ENCODE results near the gene SP9.
"Not testable (repeated sequence)": the region's sequence is repeated elsewhere in the genome, so short reads cannot be mapped to it uniquely, and the experiment has no call there.

The SP9 gene

GRCh38 chr2:174342686-174343342 lies 8.1 kb downstream of the SP9 start:
- DNase-seq (ENCODE audit: low read depth, low spot score): no peak
- H3K4me3 ChIP-seq (ENCODE audit: low read length): no peak overlapping the region

GRCh38 chr2:174343343-174343622 lies 8.5 kb downstream of the SP9 start:
- DNase-seq (ENCODE audit: low read depth, low spot score): no peak
- H3K4me3 ChIP-seq (ENCODE audit: low read length): no peak overlapping the region

GRCh38 chr2:174343623-174344455 lies 9.1 kb downstream of the SP9 start:
- H3K4me3 ChIP-seq (ENCODE audit: low read length): no peak overlapping the region
- DNase-seq (ENCODE audit: low read depth, low spot score): no peak

DNA sequence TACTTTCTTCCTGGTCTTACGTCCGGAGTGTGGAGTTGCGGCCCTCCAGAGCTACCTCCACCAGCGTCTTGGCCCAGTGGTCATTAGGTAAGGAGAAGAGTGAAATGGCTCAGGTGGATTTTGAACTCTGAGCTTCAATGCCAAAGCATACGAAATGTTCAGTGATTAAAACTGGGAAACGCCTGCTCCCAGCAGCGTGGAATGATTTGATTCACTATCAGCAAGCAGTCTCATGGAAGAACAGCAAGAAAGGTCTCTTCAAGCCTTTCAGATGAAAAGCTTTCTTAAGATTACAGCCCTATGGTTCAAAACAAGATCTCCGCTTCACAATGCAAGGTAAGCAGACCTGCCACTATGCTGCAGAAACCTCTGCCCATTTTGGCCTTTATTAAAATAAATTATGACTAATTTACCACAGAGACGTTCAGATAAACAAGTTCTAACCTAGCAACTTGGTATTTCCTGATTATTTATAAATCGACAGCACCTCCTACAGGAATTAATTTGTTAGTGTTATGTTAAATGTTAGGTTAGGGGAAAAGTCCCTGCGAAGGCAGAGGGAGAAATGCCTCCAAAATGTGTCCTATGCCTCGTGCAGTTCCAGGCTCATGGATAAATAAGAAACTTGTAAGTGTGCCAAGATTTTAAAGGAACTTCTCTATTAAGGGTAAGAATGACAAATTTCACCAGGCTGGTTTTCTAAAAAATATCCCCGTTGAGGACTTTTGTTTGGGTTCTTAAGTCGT lies 10.1 kb downstream of the SP9 start:
- peak; percentile 18 for DNase-seq (ENCODE audit: low read depth, low spot score)
- H3K4me3 ChIP-seq (ENCODE audit: low read length): no peak overlapping the region

GRCh38 chr2:174350018-174350417 lies 15.3 kb downstream of the SP9 start:
- DNase-seq (ENCODE audit: low read depth, low spot score): no peak
- no peak overlapping the region for H3K4me3 ChIP-seq (ENCODE audit: low read length)

GRCh38 chr2:174350593-174351181 lies 15.9 kb downstream of the SP9 start:
- H3K4me3 ChIP-seq (ENCODE audit: low read length): no peak overlapping the region
- no peak for DNase-seq (ENCODE audit: low read depth, low spot score)

- no peak for DNase-seq (ENCODE audit: low read depth, low spot score)
- no peak overlapping the region for H3K4me3 ChIP-seq (ENCODE audit: low read length)
Observed at GRCh38 chr2:174353004-174353403, 18.2 kb downstream of the SP9 start.

- DNase-seq (ENCODE audit: low read depth, low spot score): no peak
- no peak overlapping the region for H3K4me3 ChIP-seq (ENCODE audit: low read length)
Observed at GRCh38 chr2:174356347-174356746, 21.6 kb downstream of the SP9 start.

- DNase-seq (ENCODE audit: low read depth, low spot score); H3K4me3 ChIP-seq (ENCODE audit: low read length): not testable (repeated sequence)
Observed at GRCh38 chr2:174359663-174360062, 24.9 kb downstream of the SP9 start.

DNA sequence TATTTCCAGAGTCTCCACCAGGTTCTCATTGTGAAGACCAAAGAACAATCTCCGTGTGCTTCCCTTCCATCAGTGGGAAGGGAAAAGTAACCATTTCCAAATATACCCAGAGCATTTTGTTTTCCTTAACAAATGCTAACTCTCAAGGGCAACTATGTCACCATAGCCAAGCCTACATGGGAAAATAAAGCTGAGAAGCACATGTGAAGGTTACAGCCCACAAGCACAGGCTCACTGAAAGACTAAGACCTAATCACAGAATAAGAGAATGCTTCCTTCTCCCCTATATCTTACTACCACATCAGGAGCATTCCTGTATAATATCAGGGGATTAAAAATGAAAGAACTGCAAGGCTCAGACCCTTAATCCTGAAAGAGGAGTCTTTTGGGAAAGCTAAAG lies 28.2 kb downstream of the SP9 start:
- no peak for DNase-seq (ENCODE audit: low read depth, low spot score)
- no peak overlapping the region for H3K4me3 ChIP-seq (ENCODE audit: low read length)

- H3K4me3 ChIP-seq (ENCODE audit: low read length); DNase-seq (ENCODE audit: low read depth, low spot score): not testable (repeated sequence)
Observed at GRCh38 chr2:174363492-174364225, 28.9 kb downstream of the SP9 start.

- no peak for DNase-seq (ENCODE audit: low read depth, low spot score)
- no peak overlapping the region for H3K4me3 ChIP-seq (ENCODE audit: low read length)
Observed at GRCh38 chr2:174364628-174365027, 29.9 kb downstream of the SP9 start.

DNA sequence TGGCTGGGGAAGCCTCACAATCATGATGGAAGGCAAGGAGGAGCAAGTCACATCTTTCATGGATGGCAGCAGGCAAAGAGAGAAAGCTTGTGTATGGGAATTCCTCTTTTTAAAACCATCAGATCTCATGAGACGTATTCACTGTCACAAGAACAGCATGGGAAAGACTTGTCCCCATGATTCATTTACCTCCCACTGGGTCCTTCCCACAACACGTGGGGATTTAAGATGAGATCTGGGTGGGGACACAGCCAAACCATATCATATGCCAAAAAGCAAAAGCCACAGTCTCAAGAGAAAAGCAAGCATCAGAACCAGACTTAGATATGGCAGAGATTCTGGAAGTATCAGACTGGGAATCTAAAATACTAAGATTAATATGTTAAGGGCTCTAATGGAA lies 30.8 kb downstream of the SP9 start:
- DNase-seq (ENCODE audit: low read depth, low spot score): no peak
- no peak overlapping the region for H3K4me3 ChIP-seq (ENCODE audit: low read length)

DNA sequence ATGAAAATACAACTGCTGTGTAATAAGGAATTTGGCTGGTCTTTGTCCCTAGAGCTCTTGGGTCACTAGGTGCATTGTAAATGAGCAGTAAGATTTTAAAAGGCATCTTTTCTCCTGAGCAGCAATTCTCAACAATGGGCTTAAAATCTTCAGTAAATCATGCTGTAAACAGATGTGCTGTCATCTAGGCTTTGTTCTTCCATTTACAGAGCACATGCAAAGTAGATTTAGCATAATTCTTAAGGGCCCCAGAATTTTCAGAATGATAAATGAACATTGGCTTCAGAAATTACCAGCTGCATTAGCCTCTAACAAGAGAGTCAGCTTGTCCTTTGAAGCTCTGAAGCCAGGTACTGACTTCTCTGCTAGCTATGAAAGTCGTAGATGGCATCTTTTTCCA lies 33.9 kb downstream of the SP9 start:
- no peak overlapping the region for H3K4me3 ChIP-seq (ENCODE audit: low read length)
- DNase-seq (ENCODE audit: low read depth, low spot score): no peak

DNA sequence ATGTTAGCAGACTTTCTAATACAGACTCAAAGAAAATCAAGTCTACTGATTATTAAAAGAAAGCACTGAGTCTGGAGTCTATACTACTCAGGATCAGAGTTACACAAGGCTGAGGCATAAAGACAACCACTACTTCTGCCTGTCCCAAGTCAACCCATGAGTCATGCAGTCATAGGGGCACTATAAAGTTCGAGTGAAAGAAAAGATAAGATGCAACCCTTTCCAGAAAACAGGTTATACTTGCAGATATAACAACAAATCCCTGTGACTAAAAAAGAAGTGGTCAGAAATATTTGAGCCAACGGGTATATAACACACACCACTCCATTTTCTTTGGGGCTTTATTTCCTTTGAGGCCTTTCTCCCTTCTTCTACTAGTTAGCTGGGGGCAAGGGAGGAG lies 42.2 kb downstream of the SP9 start:
- DNase-seq (ENCODE audit: low read depth, low spot score): no peak
- H3K4me3 ChIP-seq (ENCODE audit: low read length): no peak overlapping the region

GRCh38 chr2:174383796-174384195 lies 49.0 kb downstream of the SP9 start:
- no peak for DNase-seq (ENCODE audit: low read depth, low spot score)
- H3K4me3 ChIP-seq (ENCODE audit: low read length): no peak overlapping the region

- no peak for DNase-seq (ENCODE audit: low read depth, low spot score)
- H3K4me3 ChIP-seq (ENCODE audit: low read length): no peak overlapping the region
Observed at GRCh38 chr2:174385201-174385600, 50.4 kb downstream of the SP9 start.

Measured in Jurkat, Clone E6-1 (cell line).